Measurements from ENCODE around the gene GMPR2.

- TF ChIP-seq MAFK (conservative IDR thresholded peaks at IDR 0.05 in 1 of 2, IDR thresholded peaks at IDR 0.05 in 1 of 2; ENCODE audit: low read length in 2 of 2) (no peak), BCL6 (CRISPR knock-in tag; IDR thresholded peaks at IDR 0.05) (no peak), CEBPB (IDR thresholded peaks at IDR 0.05; ENCODE audit: borderline replicate concordance, low read depth, low read length) (no peak), FOXP1 (IDR thresholded peaks at IDR 0.05) (no peak), FOXP1 (CRISPR knock-in tag; IDR thresholded peaks at IDR 0.05) (no peak), ZNF24 (IDR thresholded peaks at IDR 0.05) (no peak), ARNT (IDR thresholded peaks at IDR 0.05) (no peak), SP2 (CRISPR knock-in tag; IDR thresholded peaks at IDR 0.05) (no peak)
- TF ChIP-seq, protein P1, sequence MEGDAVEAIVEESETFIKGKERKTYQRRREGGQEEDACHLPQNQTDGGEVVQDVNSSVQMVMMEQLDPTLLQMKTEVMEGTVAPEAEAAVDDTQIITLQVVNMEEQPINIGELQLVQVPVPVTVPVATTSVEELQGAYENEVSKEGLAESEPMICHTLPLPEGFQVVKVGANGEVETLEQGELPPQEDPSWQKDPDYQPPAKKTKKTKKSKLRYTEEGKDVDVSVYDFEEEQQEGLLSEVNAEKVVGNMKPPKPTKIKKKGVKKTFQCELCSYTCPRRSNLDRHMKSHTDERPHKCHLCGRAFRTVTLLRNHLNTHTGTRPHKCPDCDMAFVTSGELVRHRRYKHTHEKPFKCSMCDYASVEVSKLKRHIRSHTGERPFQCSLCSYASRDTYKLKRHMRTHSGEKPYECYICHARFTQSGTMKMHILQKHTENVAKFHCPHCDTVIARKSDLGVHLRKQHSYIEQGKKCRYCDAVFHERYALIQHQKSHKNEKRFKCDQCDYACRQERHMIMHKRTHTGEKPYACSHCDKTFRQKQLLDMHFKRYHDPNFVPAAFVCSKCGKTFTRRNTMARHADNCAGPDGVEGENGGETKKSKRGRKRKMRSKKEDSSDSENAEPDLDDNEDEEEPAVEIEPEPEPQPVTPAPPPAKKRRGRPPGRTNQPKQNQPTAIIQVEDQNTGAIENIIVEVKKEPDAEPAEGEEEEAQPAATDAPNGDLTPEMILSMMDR (CRISPR knock-in tag; IDR thresholded peaks at IDR 0.05): no peak
- TF ChIP-seq, protein P2, sequence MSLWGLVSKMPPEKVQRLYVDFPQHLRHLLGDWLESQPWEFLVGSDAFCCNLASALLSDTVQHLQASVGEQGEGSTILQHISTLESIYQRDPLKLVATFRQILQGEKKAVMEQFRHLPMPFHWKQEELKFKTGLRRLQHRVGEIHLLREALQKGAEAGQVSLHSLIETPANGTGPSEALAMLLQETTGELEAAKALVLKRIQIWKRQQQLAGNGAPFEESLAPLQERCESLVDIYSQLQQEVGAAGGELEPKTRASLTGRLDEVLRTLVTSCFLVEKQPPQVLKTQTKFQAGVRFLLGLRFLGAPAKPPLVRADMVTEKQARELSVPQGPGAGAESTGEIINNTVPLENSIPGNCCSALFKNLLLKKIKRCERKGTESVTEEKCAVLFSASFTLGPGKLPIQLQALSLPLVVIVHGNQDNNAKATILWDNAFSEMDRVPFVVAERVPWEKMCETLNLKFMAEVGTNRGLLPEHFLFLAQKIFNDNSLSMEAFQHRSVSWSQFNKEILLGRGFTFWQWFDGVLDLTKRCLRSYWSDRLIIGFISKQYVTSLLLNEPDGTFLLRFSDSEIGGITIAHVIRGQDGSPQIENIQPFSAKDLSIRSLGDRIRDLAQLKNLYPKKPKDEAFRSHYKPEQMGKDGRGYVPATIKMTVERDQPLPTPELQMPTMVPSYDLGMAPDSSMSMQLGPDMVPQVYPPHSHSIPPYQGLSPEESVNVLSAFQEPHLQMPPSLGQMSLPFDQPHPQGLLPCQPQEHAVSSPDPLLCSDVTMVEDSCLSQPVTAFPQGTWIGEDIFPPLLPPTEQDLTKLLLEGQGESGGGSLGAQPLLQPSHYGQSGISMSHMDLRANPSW (CRISPR knock-in tag; IDR thresholded peaks at IDR 0.05; ENCODE audit: borderline replicate concordance): no peak
- TF ChIP-seq, protein P3, sequence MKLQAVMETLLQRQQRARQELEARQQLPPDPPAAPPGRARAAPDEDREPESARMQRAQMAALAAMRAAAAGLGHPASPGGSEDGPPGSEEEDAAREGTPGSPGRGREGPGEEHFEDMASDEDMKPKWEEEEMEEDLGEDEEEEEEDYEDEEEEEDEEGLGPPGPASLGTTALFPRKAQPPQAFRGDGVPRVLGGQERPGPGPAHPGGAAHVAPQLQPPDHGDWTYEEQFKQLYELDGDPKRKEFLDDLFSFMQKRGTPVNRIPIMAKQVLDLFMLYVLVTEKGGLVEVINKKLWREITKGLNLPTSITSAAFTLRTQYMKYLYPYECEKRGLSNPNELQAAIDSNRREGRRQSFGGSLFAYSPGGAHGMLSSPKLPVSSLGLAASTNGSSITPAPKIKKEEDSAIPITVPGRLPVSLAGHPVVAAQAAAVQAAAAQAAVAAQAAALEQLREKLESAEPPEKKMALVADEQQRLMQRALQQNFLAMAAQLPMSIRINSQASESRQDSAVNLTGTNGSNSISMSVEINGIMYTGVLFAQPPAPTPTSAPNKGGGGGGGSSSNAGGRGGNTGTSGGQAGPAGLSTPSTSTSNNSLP (IDR thresholded peaks at IDR 0.05; ENCODE audit: low read depth, low read length): no peak
These were observed 14.7 kb downstream of the GMPR2 start for GRCh38 chr14:24247422-24247821.
